NCI-H1694 (cell line): Measurements from ENCODE around the gene EXD3.

ENCODE experiments used
- DNase-seq: peaks from one replicate; lab custom pipeline; 2025; lab: John Stamatoyannopoulos, UW

The EXD3 gene

GRCh38 chr9:137294681-137295237, 128.2 kb downstream of the EXD3 start:
- DNase-seq = no peak

GRCh38 chr9:137294091-137294680, 128.8 kb downstream of the EXD3 start:
- peak; percentile 23 for DNase-seq

GRCh38 chr9:137293482-137294090, 129.4 kb downstream of the EXD3 start:
- no peak for DNase-seq

- DNase-seq = no peak
Measured at GRCh38 chr9:137293094-137293481, 129.9 kb downstream of the EXD3 start.

GRCh38 chr9:137286975-137287383, 136.0 kb downstream of the EXD3 start:
- no peak for DNase-seq

GRCh38 chr9:137281345-137282116, 141.4 kb downstream of the EXD3 start:
- no peak for DNase-seq

GRCh38 chr9:137280474-137281344, 142.3 kb downstream of the EXD3 start:
- no peak for DNase-seq

GRCh38 chr9:137279741-137280473, 143.1 kb downstream of the EXD3 start:
- DNase-seq = no peak

- no peak for DNase-seq
Measured at GRCh38 chr9:137278721-137279711, 143.9 kb downstream of the EXD3 start.

- no peak for DNase-seq
Measured at GRCh38 chr9:137278061-137278701, 144.8 kb downstream of the EXD3 start.

GRCh38 chr9:137277329-137278041, 145.5 kb downstream of the EXD3 start, which contains the start of gene TOR4A:
TSS of gene TOR4A (plus strand) at chr9:137277726. CDS start at chr9:137278690, 964 bp downstream.
- no peak for DNase-seq

GRCh38 chr9:137276473-137277328, 146.3 kb downstream of the EXD3 start:
- DNase-seq = no peak

GRCh38 chr9:137275588-137276472, 147.1 kb downstream of the EXD3 start:
- no peak for DNase-seq

GRCh38 chr9:137275203-137275587, 147.8 kb downstream of the EXD3 start:
- no peak for DNase-seq

GRCh38 chr9:137273611-137274320, 149.2 kb downstream of the EXD3 start:
- DNase-seq = no peak

- DNase-seq = no peak
Measured at GRCh38 chr9:137273095-137273490, 149.9 kb downstream of the EXD3 start.
